HG02642 (cell line): ENCODE measurements around the gene EIF3D.
"Not testable (repeated sequence)": the region's sequence is repeated elsewhere in the genome, so short reads cannot be mapped to it uniquely, and the experiment has no call there.

Experiments
- ATAC-seq: cut with Tn5 transposase; IDR thresholded peaks from one replicate; pipeline ENCODE4 v1.9.1; 2021; ENCODE audit warnings: mild to moderate bottlenecking; ENCODE audit not compliant: unreplicated experiment, poor library complexity

Gene EIF3D

GRCh38 chr22:36550701-36551495 lies 21.9 kb upstream of the EIF3D start:
- no peak for ATAC-seq

- no peak for ATAC-seq
These were observed 20.1 kb upstream of the EIF3D start for GRCh38 chr22:36549033-36549432.

GRCh38 chr22:36548606-36549005 lies 19.6 kb upstream of the EIF3D start:
- ATAC-seq: no peak

- ATAC-seq: no peak
These were observed 18.0 kb upstream of the EIF3D start for GRCh38 chr22:36546932-36547331.

GRCh38 chr22:36546092-36546804 lies 17.3 kb upstream of the EIF3D start:
- ATAC-seq: no peak

GRCh38 chr22:36544107-36544620 lies 15.2 kb upstream of the EIF3D start:
- ATAC-seq: no peak

GRCh38 chr22:36541831-36542411 lies 13.0 kb upstream of the EIF3D start:
- no peak for ATAC-seq

GRCh38 chr22:36540867-36541642 lies 12.1 kb upstream of the EIF3D start:
- ATAC-seq: no peak

- no peak for ATAC-seq
These were observed 9.6 kb upstream of the EIF3D start for GRCh38 chr22:36538529-36538928.

- no peak for ATAC-seq
These were observed 7.8 kb upstream of the EIF3D start for GRCh38 chr22:36536717-36537116.

GRCh38 chr22:36533320-36533719 lies 4.4 kb upstream of the EIF3D start:
- not testable (repeated sequence) for ATAC-seq

- no peak for ATAC-seq
These were observed 3.5 kb upstream of the EIF3D start for GRCh38 chr22:36532466-36532865.

GRCh38 chr22:36528341-36528740 lies 625 bp downstream of the EIF3D start:
- ATAC-seq: no peak

- ATAC-seq: no peak
These were observed 6.3 kb downstream of the EIF3D start for GRCh38 chr22:36522662-36523061.

GRCh38 chr22:36520423-36520822 lies 8.5 kb downstream of the EIF3D start:
- ATAC-seq: no peak

- not testable (repeated sequence) for ATAC-seq
These were observed 9.1 kb downstream of the EIF3D start for GRCh38 chr22:36519906-36520305.

GRCh38 chr22:36514766-36515165 lies 14.2 kb downstream of the EIF3D start:
- ATAC-seq: no peak

GRCh38 chr22:36512991-36513390 lies 16.0 kb downstream of the EIF3D start:
- ATAC-seq: no peak

GRCh38 chr22:36512333-36512732 lies 16.6 kb downstream of the EIF3D start:
- ATAC-seq: no peak
